Ecto neural progenitor cell (in vitro differentiated cells): ENCODE data around the gene TMEM97.

Experiments used
- DNase-seq: peaks from one replicate; pipeline ENCODE4 v3.0.0-alpha.2; 2018; ENCODE audit warnings: low spot score

TMEM97 gene

GRCh38 chr17:28365487-28365886 is 46.5 kb downstream of the TMEM97 start:
- DNase-seq: no peak

GRCh38 chr17:28366605-28367004 is 47.6 kb downstream of the TMEM97 start:
- DNase-seq: no peak

GRCh38 chr17:28367641-28368305 is 48.8 kb downstream of the TMEM97 start:
- DNase-seq: no peak

GRCh38 chr17:28368306-28368831 is 49.4 kb downstream of the TMEM97 start:
- DNase-seq: no peak

DNA sequence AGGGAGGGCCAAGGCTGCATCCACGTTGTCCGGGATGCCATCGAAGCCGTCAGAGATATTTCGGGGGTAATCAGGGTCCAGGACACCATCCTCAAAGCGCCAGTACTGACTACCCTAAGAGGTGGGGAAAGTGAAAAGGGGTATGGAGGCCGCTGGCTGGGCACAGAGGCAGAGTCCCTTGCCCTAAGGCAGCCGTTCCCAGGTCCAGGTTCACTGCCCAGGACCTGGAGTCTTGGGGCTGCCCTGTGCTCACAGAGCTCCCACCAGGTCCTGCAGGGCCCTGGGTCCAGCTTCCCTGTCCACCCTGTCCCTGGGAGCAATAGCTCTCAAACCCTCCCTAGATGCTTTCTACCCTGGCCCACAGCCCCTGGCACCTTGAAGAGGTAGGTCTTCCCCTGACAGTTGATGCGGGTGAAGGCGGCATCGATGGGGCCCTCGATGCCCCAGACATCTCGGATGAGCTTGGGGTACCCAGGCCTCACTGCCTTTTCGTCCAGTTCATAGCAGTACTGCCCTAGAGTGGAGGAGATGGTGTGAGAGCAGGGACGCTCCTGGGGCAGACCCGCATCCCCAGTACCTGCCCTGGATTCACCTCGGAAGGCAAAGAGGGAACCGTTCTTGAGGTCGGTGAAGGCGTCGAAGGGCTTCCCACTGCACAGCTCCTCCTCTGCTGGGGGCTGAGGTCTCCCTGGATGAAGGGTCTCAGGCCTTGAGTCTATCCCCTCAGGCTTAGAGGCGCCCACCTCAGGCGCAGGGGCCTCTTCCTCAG is 50.1 kb downstream of the TMEM97 start:
- no peak for DNase-seq

- no peak for DNase-seq
Measured at GRCh38 chr17:28369684-28370034, 50.7 kb downstream of the TMEM97 start.

- DNase-seq: peak; percentile 90
Measured at GRCh38 chr17:28370035-28370743, 51.2 kb downstream of the TMEM97 start, which contains the start of gene VTN. Gene VTN, minus strand, starts transcription at chr17:28370307. Its CDS starts 104 bp downstream, at chr17:28370203.

DNA sequence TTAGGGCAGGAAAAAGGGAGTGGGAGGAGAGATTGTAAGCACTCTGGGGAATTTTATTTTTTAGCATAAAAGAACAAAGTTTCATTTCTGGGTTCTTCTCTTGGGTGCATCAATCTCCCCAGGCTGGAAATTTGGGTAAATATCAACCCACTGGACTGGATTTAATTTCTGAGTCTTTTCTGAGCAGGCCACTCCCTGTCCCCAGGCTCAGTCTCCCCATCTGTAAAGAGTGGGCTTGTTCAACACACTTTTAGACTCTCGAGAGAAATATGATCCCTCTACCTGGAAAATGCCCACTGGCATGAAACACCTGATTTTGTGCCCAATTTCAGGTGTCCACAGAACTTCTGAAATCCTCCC is 51.7 kb downstream of the TMEM97 start:
- no peak for DNase-seq

- DNase-seq: peak; percentile 99
Measured at GRCh38 chr17:28371245-28372202, 52.5 kb downstream of the TMEM97 start, which contains the start of gene SARM1. Gene SARM1, plus strand, starts transcription at chr17:28371694. Its CDS starts 339 bp downstream, at chr17:28372033.

DNA sequence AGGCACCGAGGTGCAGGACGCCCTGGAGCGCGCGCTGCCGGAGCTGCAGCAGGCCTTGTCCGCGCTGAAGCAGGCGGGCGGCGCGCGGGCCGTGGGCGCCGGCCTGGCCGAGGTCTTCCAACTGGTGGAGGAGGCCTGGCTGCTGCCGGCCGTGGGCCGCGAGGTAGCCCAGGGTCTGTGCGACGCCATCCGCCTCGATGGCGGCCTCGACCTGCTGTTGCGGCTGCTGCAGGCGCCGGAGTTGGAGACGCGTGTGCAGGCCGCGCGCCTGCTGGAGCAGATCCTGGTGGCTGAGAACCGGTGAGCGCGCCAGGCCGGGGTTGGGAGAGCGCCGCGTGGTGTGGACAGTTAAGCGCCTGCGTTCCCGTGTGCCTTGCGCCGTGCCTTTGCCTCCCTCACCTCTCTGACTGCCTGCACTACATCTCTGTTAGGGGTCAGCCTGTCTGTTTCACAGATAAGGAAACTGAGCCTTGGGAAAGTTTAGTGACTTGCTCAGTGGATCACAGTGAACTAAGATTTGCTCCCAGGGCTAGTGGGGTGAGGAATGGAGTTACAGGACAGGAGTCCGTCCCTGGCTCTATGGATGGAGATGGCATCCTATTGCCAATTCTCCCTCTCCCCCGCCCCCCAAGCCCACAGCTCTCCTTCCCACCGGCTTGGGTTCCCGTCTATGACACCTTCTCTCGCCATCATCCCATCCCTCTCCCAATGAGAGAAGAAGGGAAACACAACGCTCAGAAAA is 53.4 kb downstream of the TMEM97 start:
- DNase-seq: no peak

DNA sequence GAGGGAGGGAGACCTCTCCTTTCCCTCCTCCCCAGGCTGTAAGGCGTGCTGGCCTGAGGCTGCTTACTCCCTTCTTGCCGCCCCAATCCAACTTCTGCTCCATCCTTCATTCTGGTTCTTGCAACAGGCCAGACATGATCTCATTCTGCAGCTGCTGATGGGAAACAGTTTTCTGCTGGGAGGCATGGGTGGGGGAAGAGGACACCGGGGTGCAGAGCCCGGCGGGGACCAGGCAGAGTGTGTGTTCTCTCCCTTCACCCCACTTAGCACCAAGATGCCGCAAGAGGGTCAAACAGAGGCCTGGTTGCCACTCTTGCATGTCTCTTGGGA is 53.9 kb downstream of the TMEM97 start:
- DNase-seq: no peak
